OCI-LY1 (cell line): ENCODE measurements around the gene SMAD7.

Source experiments
- CTCF ChIP-seq: fragments of 200-600 bp; sonication (generic), shearing (Covaris generic); IDR thresholded peaks from 2 replicates; pipeline ENCODE4 v1.5.1; 2017; ENCODE audit warnings: mild to moderate bottlenecking, antibody characterized with exemption, low read length, moderate library complexity, mixed read lengths
- EZH2 ChIP-seq: fragments of 200-600 bp; sonication (generic), shearing (Covaris generic); IDR thresholded peaks from 2 replicates; pipeline ENCODE4 v1.8.0; 2017; ENCODE audit warnings: borderline replicate concordance, mixed run types, mild to moderate bottlenecking, antibody characterized with exemption, low read length, moderate library complexity, mixed read lengths

GRCh38 chr18:48894799-48895346 is 55.9 kb downstream of the SMAD7 start:
- TF ChIP-seq CTCF (no peak), EZH2 (no peak)
